ENCODE measurements around the gene CCDC63.

The CCDC63 gene

GRCh38 chr12:110846615-110847566 lies at the start of gene CCDC63:
TSS of gene CCDC63 (plus strand) at chr12:110846987. CDS start at chr12:110852955, 5,968 bp downstream.
- FAIRE-seq: no peak

GRCh38 chr12:110798461-110798860 lies 48.3 kb upstream of the CCDC63 start:
- FAIRE-seq: no peak

GRCh38 chr12:110802489-110802888 lies 44.3 kb upstream of the CCDC63 start:
- no peak for FAIRE-seq

GRCh38 chr12:110804406-110804805 lies 42.4 kb upstream of the CCDC63 start:
- no peak for FAIRE-seq

GRCh38 chr12:110807640-110808039 lies 39.1 kb upstream of the CCDC63 start:
- FAIRE-seq: no peak

- FAIRE-seq: no peak
Measured at GRCh38 chr12:110809149-110809548, 37.6 kb upstream of the CCDC63 start.

- no peak for FAIRE-seq
Measured at GRCh38 chr12:110811972-110812371, 34.8 kb upstream of the CCDC63 start.

GRCh38 chr12:110813285-110813684 lies 33.5 kb upstream of the CCDC63 start:
- FAIRE-seq: no peak

- no peak for FAIRE-seq
Measured at GRCh38 chr12:110813756-110814155, 33.0 kb upstream of the CCDC63 start.

GRCh38 chr12:110816248-110816647 lies 30.5 kb upstream of the CCDC63 start:
- no peak for FAIRE-seq

GRCh38 chr12:110816779-110817178 lies 30.0 kb upstream of the CCDC63 start:
- no peak for FAIRE-seq

GRCh38 chr12:110818511-110818910 lies 28.3 kb upstream of the CCDC63 start:
- FAIRE-seq: no peak

- no peak for FAIRE-seq
Measured at GRCh38 chr12:110819150-110819549, 27.6 kb upstream of the CCDC63 start.

- no peak for FAIRE-seq
Measured at GRCh38 chr12:110819646-110820045, 27.1 kb upstream of the CCDC63 start.

- no peak for FAIRE-seq
Measured at GRCh38 chr12:110821917-110822316, 24.9 kb upstream of the CCDC63 start.

GRCh38 chr12:110822821-110823415 lies 23.9 kb upstream of the CCDC63 start:
- no peak for FAIRE-seq

- no peak for FAIRE-seq
Measured at GRCh38 chr12:110824342-110824741, 22.4 kb upstream of the CCDC63 start.

- no peak for FAIRE-seq
Measured at GRCh38 chr12:110825530-110825929, 21.3 kb upstream of the CCDC63 start.

- FAIRE-seq: peak; percentile 79
Measured at GRCh38 chr12:110826592-110827200, 20.1 kb upstream of the CCDC63 start.

- FAIRE-seq: no peak
Measured at GRCh38 chr12:110829308-110829707, 17.5 kb upstream of the CCDC63 start.

GRCh38 chr12:110836291-110836690 lies 10.5 kb upstream of the CCDC63 start:
- no peak for FAIRE-seq

GRCh38 chr12:110841007-110841406 lies 5.8 kb upstream of the CCDC63 start:
- FAIRE-seq: no peak

- FAIRE-seq: no peak
Measured at GRCh38 chr12:110844131-110844530, 2.7 kb upstream of the CCDC63 start.

Data from TTC549 (cell line).